Fibroblast of the aortic adventitia (primary cell): Measurements from ENCODE around the gene VSIR. TPM values are rescaled to one million over a fixed set of nuclear protein-coding genes. Genes with fewer than 3 reads are reported as not detected.

Experiments
- DNase-seq: peaks from one replicate; pipeline ENCODE4 v3.0.0-alpha.2; 2010; ENCODE audit warnings: low read depth
- H3K4me3 ChIP-seq: 2 replicates; pipeline ENCODE4 v1.5.1; 2011; ENCODE audit warnings: low read depth, mild to moderate bottlenecking, control low read depth, low read length, moderate library complexity
- CTCF ChIP-seq: IDR thresholded peaks from 2 replicates; pipeline ENCODE4 v1.5.1; 2011; ENCODE audit warnings: mild to moderate bottlenecking, low read length, control low read depth, inconsistent platforms; ENCODE audit not compliant: insufficient read depth
- total RNA-seq: library from RNA; depleted of rRNA; stranded (reverse); fragments of >200 nt; gene quantifications from 2 replicates; pipeline ENCODE4 v1.2.3, GENCODE V29; 2012; ENCODE audit warnings: low replicate concordance

VSIR gene
- total RNA-seq, 1 donor: 16.9 TPM

- DNase-seq: no peak
- no peak for TF ChIP-seq CTCF
- H3K4me3 ChIP-seq: no peak overlapping the region
Measured at GRCh38 chr10:71806704-71807556, 33.6 kb upstream of the VSIR start.

GRCh38 chr10:71805776-71806703 is 32.7 kb upstream of the VSIR start:
- H3K4me3 ChIP-seq: no peak overlapping the region
- DNase-seq: no peak
- no peak for TF ChIP-seq CTCF

GRCh38 chr10:71804077-71804476 is 30.8 kb upstream of the VSIR start:
- no peak for DNase-seq
- H3K4me3 ChIP-seq: no peak overlapping the region
- TF ChIP-seq CTCF: no peak

GRCh38 chr10:71802715-71803488 is 29.6 kb upstream of the VSIR start:
- TF ChIP-seq CTCF: no peak
- no peak for DNase-seq
- H3K4me3 ChIP-seq: no peak overlapping the region

GRCh38 chr10:71802235-71802634 is 28.9 kb upstream of the VSIR start:
- no peak for TF ChIP-seq CTCF
- no peak overlapping the region for H3K4me3 ChIP-seq
- no peak for DNase-seq

- TF ChIP-seq CTCF: no peak
- H3K4me3 ChIP-seq: no peak overlapping the region
Measured at GRCh38 chr10:71801361-71801760, 28.0 kb upstream of the VSIR start.

More at GRCh38 chr10:71801361-71801760, 28.0 kb upstream of the VSIR start:
- DNase-seq: no peak
